Osteoblast (primary cell): ENCODE results near the gene MGRN1. TPM values are rescaled to one million over a fixed set of nuclear protein-coding genes. Genes with fewer than 3 reads are reported as not detected.

Experiments
- DNase-seq: peaks from one replicate; pipeline ENCODE4 v3.0.0; 2011; ENCODE audit warnings: low spot score, mixed read lengths; ENCODE audit not compliant: insufficient read length; ENCODE audit errors: missing footprints
- H2AFZ ChIP-seq: 2 replicates; pipeline ENCODE4 v1.6.0; 2011; ENCODE audit warnings: mild to moderate bottlenecking, low read length
- H3K27ac ChIP-seq: 2 replicates; pipeline ENCODE4 v1.5.1; 2011; ENCODE audit warnings: mild to moderate bottlenecking, low read depth, low read length, moderate library complexity
- H3K27me3 ChIP-seq: 2 replicates; pipeline ENCODE4 v1.6.0; 2012; ENCODE audit warnings: mild to moderate bottlenecking, control low read depth, inconsistent platforms, low read length, moderate library complexity; ENCODE audit not compliant: insufficient read depth
- H3K36me3 ChIP-seq: 2 replicates; pipeline ENCODE4 v1.5.1; 2011; ENCODE audit warnings: mild to moderate bottlenecking, low read length, control low read depth, moderate library complexity; ENCODE audit not compliant: insufficient read depth
- H3K4me1 ChIP-seq: 2 replicates; pipeline ENCODE4 v1.5.1; 2011; ENCODE audit warnings: mild to moderate bottlenecking, low read length, control low read depth, moderate library complexity; ENCODE audit not compliant: insufficient read depth
- H3K4me2 ChIP-seq: 2 replicates; pipeline ENCODE4 v1.6.0; 2011; ENCODE audit warnings: mild to moderate bottlenecking, low read length; ENCODE audit not compliant: insufficient read depth
- H3K4me3 ChIP-seq: fragments of 200-600 bp; sonication (generic); 3 replicates; pipeline ENCODE4 v1.5.1; 2012; ENCODE audit warnings: mild to moderate bottlenecking, low read length, inconsistent platforms; ENCODE audit not compliant: insufficient read depth
- H3K79me2 ChIP-seq: 2 replicates; pipeline ENCODE4 v1.6.0; 2012; ENCODE audit warnings: mild to moderate bottlenecking, low read length, control low read depth, inconsistent platforms; ENCODE audit not compliant: insufficient read depth
- H3K9me3 ChIP-seq: 2 replicates; pipeline ENCODE4 v1.5.1; 2011; ENCODE audit warnings: low read depth, low read length, control low read depth
- H4K20me1 ChIP-seq: 2 replicates; pipeline ENCODE4 v1.6.0; 2012; ENCODE audit warnings: mild to moderate bottlenecking, low read length, control low read depth; ENCODE audit not compliant: insufficient read depth
- CTCF ChIP-seq: IDR thresholded peaks from 2 replicates; pipeline ENCODE4 v1.5.1; 2011; ENCODE audit warnings: mild to moderate bottlenecking, low read depth, low read length, moderate library complexity; ENCODE audit errors: extremely low read depth
- total RNA-seq: library from RNA; depleted of rRNA; stranded (reverse); fragments of >200 nt; gene quantifications from 2 replicates; pipeline ENCODE4 v1.2.3, GENCODE V29; 2012

The MGRN1 gene
- total RNA-seq = 41.5 and 46.7 TPM in 2 replicates

GRCh38 chr16:4624015-4624826 lies at the start of gene MGRN1:
Gene MGRN1 (plus strand): TSS chr16:4624826. CDS start chr16:4624961, 135 bp downstream.
- peak within 1 kb of the TSS; percentile 75 for H3K4me3 ChIP-seq
- peak within 1 kb of the TSS; percentile 96 for H3K4me2 ChIP-seq
- peak; percentile 94 for TF ChIP-seq CTCF
- peak within 1 kb of the TSS; percentile 95 for H2AFZ ChIP-seq
- H4K20me1 ChIP-seq = peaks cover 22% of the 10 kb centered on the region
- peaks cover 44% of the 10 kb centered on the region for H3K79me2 ChIP-seq
- H3K27me3 ChIP-seq = no peaks in the 10 kb centered on the region
- peak within 1 kb of the TSS; percentile 90 for H3K27ac ChIP-seq
- H3K36me3 ChIP-seq = no peaks in the 10 kb centered on the region
- H3K4me1 ChIP-seq = peaks cover 10% of the 10 kb centered on the region
- DNase-seq = peak; percentile 99
- no peaks in the 10 kb centered on the region for H3K9me3 ChIP-seq

- Histone ChIP-seq H3K27me3 (no peaks in the 10 kb centered on the region), H4K20me1 (no peaks in the 10 kb centered on the region), H3K4me3 (no peak overlapping the region), H3K27ac (no peak overlapping the region), H2AFZ (no peak overlapping the region), H3K79me2 (no peaks in the 10 kb centered on the region), H3K4me1 (no peaks in the 10 kb centered on the region), H3K9me3 (no peaks in the 10 kb centered on the region), H3K4me2 (no peak overlapping the region), H3K36me3 (no peaks in the 10 kb centered on the region)
- DNase-seq = peak; percentile 51
- TF ChIP-seq CTCF = no peak
Observed at GRCh38 chr16:4574919-4575705, 49.5 kb upstream of the MGRN1 start.

GRCh38 chr16:4576008-4576407 lies 48.6 kb upstream of the MGRN1 start:
- no peak overlapping the region for H3K27ac ChIP-seq
- H3K4me3 ChIP-seq = no peak overlapping the region
- no peaks in the 10 kb centered on the region for H3K36me3 ChIP-seq
- no peak for DNase-seq
- no peak overlapping the region for H3K4me2 ChIP-seq
- no peaks in the 10 kb centered on the region for H3K9me3 ChIP-seq
- no peaks in the 10 kb centered on the region for H3K4me1 ChIP-seq
- H4K20me1 ChIP-seq = no peaks in the 10 kb centered on the region
- H3K79me2 ChIP-seq = no peaks in the 10 kb centered on the region
- no peak for TF ChIP-seq CTCF
- H3K27me3 ChIP-seq = no peaks in the 10 kb centered on the region
- no peak overlapping the region for H2AFZ ChIP-seq

GRCh38 chr16:4578961-4579530 lies 45.6 kb upstream of the MGRN1 start:
- Histone ChIP-seq H3K36me3 (no peaks in the 10 kb centered on the region), H3K4me3 (no peak overlapping the region), H3K9me3 (no peaks in the 10 kb centered on the region), H3K4me1 (no peaks in the 10 kb centered on the region), H3K27ac (no peak overlapping the region), H3K4me2 (no peak overlapping the region), H3K27me3 (no peaks in the 10 kb centered on the region), H3K79me2 (no peaks in the 10 kb centered on the region), H4K20me1 (no peaks in the 10 kb centered on the region), H2AFZ (no peak overlapping the region)
- DNase-seq = peak; percentile 59
- TF ChIP-seq CTCF = no peak
